Stimulated activated CD4-positive, alpha-beta T cell treated with anti-CD3 and anti-CD28 coated beads, Interleukin-1b, Interleukin-23, amount 100 ng/mL, for 24 hours (primary cell): Measurements from ENCODE around the gene SPDYE2B.
"Not testable (repeated sequence)": the region's sequence is repeated elsewhere in the genome, so short reads cannot be mapped to it uniquely, and the experiment has no call there.

Source experiments
- DNase-seq, 4 experiments: peaks; one replicate each; pipeline ENCODE4 v3.0.0-alpha.2; 2020; ENCODE audit warnings: low read depth in 4 of 4, low spot score in 1 of 4

The SPDYE2B gene, protein sequence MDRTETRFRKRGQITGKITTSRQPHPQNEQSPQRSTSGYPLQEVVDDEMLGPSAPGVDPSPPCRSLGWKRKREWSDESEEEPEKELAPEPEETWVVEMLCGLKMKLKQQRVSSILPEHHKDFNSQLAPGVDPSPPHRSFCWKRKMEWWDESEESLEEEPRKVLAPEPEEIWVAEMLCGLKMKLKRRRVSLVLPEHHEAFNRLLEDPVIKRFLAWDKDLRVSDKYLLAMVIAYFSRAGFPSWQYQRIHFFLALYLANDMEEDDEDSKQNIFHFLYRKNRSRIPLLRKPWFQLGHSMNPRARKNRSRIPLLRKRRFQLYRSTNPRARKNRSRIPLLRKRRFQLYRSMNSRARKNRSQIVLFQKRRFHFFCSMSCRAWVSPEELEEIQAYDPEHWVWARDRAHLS

DNA sequence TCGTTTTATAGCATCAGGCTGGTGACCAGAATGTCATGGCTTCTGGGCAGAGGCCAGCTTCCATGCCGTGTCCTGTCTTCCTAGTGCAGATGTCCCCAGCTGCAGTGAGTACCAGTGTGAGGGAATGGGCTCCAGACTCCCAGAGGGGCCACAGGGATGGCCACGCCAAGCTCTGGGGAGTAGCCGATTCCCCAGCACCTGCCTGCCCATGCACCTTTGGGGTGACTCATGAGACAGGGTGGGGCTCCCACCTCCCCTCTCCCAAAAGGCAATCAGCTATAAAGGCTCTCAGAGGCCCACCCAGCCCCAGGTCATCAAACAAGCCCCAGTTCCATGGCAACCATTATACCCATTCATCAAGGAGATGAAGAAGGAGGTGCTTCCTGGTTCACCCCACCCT, at the start of gene SPDYE2B:
SPDYE2B (plus strand) TSS at position 396 of the 400 bp plus-strand sequence. CDS start 2,030 bp downstream, outside the sequence.
- DNase-seq = not testable (repeated sequence)

DNA sequence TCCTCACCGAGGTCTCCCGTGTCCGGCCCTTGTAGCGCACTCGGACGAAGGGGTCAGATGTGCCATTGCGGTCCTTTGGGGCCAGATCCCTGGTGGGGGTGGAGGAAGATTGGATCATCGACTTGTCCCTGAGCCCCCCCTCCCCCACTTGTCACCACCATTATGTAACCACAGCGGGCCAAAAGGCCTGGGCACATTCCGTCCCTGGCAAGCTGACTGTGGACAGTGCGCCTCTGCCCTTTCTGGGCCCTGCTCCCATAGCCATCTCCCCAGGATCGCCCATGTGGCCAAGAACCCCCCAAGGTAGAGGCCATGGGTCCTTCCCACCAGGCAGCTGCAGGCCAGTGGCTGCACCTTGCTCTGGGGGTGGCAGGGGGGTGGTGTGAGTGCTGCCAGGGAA, 47.8 kb upstream of the SPDYE2B start:
- DNase-seq = not testable (repeated sequence)

DNA sequence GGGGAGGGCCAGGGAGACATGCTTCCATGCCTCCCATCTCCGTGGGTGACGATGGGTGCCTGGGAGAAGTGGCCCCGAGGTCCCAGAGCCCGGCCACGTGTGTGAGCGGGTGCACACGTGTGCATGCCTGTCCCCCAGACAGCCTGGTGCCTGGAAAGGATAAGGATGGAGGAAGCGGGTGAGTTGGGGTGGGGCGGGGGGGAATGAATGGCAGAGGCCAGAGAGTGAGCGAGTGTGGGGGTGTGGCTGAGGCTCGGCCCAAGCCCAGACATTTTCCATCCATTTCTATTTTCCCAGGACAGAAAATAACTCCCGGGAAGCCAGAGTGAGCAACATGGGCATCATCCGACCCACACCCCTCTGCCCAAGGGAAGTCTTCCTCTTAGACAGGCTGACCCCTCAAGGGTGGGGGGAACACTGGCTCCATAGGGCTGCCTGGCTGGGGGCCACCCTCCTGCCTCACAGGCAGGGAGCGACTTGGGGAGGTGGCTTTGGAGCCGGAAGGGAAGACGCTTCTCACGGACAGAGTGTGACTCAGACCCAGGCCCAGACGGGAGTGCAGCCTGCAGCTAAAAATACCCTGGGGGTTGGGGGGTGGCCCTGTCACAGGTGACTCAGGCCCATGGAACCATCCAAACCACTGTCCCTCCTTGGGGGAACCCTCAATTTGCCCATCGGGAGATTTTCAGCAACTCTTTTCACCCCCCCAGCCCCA, 45.5 kb upstream of the SPDYE2B start:
- DNase-seq = not testable (repeated sequence)

DNA sequence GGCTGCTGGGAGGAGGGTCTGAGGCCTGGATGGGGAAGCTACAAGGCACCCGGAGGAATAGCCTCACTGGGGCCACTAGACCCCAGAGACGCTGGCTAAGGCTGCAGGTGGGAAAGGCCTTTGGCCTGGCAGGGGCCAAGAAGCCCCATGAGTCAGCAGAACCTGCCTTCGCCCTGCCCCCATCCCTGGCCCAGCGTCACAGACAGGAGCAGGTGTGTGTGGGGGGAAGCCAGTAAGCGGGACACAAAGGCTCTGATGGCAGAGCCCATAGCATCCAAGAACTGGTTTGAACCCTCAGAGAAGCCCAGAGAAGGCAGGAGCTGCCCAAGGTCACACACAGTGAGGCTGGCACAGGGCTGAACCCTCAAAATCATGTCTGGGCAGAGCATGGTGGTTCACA, 43.3 kb upstream of the SPDYE2B start:
- not testable (repeated sequence) for DNase-seq

DNA sequence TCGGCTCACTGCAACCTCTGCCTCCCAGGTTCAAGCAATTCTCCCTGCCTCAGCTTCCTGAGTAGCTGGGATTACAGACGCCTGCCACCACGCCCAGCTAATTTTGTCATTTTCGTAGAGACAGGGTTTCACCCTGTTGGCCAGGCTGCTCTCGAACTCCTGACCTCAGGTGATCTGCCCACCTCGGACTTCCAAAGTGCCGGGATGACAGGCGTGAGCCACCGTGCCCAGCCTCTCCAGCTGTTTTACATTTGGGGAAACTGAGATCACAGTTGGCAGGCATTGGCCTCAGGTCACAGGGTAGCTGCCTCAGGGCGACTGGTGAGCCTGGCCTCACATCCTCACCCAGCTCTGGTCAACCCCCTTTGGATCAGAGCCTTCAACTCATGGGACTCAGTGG, 40.4 kb upstream of the SPDYE2B start:
- not testable (repeated sequence) for DNase-seq

DNA sequence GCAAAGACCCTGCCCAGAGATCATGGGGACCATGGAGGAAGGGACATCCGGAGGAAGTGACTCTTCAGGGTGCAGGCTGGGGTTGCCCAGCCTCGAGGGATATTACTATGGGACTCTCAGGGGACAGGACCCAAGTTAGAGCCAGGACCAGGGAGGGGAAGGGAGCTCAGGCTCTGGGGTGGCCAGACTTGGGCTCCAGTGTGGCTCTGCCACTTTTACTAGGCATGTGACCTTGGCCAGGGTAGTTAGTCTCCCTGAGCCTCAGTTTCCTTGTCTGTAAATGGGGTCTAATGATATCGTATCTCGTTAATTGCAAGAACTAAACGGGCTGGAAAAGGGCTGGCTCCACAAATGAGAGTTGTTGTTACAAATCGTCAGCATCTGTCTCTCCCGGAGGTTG, 39.7 kb upstream of the SPDYE2B start:
- not testable (repeated sequence) for DNase-seq

DNA sequence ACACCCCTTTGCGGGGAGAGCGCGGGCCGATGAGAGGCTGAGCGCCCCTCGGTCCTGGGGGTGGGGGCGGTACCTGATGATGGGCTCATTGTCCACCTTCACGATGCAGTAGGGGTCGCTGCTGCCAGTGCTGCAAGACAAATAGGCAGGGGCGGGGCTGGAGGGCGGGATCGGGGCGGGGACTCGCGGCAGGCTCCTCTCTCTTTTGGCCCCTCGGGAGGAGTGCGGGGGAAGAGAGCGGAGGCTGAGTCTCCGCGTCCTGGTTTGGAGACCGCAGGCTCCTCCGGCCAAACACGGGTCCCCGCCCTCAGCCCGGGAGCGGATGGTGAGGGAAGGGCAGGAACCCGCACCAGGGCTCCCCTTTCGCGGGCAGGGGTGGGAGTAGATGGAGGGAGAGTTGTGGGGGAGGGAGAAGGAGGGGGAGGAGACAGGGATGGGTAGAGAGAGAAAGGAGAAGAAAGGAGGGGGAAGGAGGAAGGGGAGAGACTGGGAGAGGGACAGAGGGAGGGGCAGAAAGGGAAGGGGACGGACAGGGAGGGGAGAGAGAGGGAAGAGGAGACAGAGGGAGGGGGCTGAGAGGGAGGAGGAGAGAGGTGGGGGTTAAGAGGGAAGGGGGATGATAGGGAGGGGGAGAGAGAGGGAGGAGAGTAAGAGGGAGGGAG, 39.0 kb upstream of the SPDYE2B start:
- not testable (repeated sequence) for DNase-seq

DNA sequence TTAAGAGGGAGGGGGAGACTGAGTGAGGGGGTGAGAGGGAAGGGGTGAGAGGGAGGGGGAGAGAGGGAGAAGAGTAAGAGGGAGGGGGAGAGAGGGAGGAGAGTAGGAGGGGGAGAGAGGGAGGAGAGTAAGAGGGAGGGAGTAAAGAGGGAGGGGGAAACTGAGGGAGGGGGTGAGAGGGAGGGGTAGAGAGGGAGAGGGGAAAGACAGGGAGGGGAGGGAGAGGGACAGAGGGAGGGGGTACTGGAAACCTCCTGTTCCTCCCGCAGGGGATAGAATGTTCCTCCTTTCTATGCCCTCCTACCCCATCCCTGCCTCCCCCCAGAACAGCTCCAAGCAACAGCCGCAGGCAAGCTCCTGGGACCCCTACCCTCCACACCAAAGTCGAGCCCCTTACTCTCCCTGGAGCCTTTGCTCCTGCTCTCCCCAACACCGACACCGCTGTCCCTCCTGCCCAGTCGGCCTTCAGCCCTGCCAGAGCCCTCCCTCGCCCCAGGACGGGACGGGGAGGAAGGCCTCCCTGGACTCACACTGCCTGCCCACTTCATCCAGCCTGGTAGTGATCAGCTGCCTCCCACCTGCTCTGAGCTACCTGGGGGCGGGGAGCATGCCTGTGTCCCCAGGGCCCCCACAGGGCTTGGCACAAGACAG, 38.3 kb upstream of the SPDYE2B start:
- DNase-seq = not testable (repeated sequence)

DNA sequence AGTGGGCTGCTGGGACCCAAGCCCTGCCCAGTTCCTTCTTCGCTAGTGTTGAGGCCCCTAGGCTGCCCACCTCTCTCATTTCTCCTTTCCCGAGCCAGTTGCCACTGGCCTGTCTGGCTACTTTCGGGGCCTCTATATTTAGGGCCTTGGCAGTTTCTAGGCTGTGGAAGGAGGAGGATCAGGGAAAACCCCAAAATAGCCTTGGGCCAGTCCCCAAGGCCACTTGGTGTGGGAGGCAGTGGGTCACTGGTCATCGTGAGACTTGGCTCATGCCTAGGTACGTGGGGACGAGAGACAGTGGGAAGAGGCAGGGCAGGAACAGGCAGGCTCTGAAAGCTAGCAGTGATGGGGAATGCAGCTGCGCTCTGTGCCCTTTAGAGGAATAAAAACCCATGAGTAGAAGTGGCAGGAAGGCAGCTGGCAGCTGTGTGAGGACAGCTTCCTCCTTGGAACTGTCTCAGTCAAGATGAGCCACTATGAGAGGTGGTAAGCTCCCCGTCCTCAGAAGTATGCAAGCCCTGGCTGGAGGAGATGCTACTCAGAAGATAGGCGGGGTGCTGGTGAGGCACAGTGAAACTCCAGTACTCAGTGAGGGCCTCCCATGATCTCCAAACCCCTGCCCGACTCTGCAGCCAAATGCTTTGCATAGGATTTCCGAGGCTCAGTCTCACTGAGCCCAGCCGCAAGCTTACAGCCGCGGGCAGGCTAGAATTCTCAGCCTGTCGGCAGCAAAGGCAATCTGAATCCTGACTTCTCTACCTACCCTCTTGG, 36.4 kb upstream of the SPDYE2B start:
- not testable (repeated sequence) for DNase-seq

DNA sequence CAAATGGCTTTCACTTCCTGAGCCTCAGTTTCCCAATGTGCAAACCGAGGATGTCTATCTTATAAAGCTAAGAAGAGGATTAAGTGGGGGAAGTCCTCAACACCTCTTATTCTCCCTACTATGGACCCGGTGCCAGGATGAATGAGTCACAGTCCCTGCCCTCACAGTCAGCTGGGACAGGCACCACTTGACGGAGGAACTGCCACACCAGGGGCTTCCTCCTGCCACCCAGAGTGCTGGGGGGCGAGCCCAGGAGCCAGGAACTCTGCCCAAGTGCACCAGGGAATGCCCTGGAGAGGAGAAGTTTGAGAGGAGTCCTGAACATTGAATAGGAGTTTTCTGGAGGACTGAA, 35.8 kb upstream of the SPDYE2B start:
- DNase-seq = not testable (repeated sequence)

DNA sequence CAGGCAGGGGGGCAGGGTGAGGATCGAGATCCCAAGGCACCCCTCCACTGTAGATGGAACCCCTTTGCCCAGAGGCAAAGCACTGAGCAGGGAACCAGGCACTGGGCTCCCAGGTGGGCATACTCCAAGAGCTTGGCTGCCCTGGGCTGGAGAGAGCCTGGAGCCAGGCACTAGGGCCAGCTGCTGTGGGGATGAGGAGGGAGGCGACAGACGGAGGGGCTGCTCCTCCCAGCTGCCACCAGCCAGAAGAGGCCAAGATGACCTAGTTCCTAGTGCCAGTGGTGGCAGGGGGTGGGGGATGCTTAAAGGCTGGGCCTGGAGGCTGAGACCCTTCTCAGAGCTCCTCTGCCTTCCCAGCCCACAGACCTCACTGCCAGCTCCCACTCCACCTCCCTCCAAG, 35.2 kb upstream of the SPDYE2B start:
- not testable (repeated sequence) for DNase-seq

DNA sequence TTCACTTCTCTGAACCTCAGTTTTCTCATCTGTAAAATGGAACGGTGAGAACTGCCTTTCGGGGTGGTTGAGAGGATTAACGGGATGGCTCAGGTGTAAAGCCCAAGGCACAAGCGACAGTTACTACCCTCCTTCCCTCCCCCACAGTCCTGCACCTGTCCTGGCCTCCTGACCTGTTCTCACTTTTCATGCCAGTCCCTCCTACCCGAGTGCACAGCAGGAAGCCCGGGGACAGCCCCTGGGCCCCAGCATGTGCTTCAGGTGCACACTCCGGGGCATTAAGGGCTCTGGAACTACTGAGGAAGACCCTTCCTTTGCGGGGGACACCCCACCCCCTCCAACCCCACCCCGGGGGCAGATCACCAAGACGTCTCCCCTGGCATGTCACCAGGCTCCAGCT, 34.2 kb upstream of the SPDYE2B start:
- not testable (repeated sequence) for DNase-seq

DNA sequence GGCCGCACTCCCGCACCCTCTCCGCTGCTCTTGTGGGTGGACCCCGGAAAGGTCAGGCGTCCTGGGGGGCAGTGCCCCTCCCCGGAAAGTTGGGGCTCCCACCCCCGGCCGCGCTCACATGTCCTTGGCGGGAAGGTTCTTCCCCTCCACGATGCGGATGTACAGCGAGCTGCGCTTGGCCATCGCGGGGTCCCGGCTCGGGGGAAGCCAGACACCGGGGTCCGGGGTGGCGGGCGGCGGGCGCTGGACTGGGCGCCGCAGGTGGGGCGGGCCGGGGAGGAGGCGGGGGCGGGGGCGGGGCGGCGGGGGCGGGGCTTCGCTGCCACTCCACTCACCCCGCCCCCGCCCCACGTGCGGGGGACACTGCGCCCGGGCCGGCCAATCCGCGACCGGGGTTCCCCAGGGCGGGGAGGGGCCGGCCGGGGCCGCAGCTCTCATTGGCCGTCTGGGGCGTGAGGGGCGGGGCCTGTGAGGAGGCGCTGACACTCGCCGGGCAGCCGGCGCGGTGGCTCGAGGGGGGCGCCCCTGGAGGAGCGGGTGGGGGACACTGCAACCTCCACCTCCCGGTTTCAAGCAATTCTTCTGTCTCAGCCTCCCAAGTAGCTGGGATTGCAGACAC, 33.5 kb upstream of the SPDYE2B start, which contains the start of gene RASA4:
RASA4 (minus strand) TSS at position 250 of the 619 bp plus-strand sequence; CDS start at position 183, 67 bp downstream.
- not testable (repeated sequence) for DNase-seq

DNA sequence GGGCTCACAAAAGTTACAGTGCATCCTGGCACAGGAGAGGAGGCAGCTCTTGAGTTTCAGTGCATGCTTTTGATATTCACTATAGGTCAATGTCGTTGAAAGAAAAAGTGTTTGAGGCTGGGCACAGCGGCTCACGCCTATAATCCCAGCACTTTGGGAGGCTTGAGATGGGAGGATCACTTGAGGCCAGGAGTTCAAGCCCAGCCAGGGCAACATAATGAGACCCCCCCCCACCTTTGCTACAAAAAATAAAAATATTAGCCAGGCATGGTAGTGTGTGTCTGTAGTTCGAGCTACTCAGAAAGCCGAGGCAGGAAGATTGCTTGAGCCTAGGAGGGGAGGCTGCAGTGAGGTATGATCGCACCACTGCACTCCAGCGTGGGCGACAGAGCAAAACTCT, 32.0 kb upstream of the SPDYE2B start:
- not testable (repeated sequence) for DNase-seq

DNA sequence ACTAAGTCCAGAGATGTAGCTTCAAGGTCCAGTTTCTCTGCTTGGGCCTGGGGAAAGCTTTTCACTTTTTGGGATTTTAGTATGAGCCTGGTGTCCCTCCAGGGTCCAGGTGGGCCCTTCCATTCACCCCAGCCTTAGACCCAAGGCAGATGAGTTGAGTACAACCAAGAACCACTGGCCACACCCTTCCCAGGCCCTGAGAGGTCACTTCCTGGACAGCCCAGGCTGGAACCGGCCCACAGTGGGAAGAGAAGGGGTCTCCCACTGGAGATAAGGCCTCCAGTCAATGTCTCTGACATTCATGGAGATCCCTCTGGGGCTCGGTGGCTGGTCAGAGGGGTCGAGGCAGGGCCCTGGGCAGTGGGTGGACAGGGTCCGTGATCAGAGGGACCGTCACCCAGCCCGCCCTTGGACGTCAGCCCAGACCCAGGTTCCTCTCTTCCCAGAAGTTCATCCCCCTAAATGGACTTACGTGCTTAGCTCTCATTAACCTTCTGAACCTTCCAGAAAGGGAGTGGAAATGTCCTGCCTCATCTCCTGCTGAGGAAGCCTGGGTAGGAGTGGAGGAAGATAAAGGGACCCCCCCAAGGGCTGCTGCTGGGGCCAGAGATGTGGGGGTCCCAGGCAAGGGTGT, 22.7 kb upstream of the SPDYE2B start:
- not testable (repeated sequence) for DNase-seq

DNA sequence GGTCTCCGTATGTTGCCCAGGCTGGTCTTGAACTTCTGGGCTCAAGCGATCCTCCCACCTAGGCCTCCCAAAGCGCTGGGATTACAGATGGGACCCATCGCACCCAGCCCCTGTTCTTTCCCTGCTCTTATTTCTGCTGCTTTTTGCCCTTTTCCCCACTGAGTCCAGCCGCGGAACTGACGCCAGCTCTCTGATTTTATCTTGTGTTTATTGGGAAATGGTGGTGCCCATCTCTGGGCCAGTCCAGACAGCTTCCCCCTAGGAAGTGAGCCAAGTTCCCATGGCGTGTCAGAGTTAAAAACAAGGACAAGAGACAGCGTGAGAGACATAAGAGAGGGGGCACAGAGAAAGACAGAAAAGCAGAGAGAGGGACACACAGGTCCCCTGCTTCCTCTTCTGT, 19.5 kb upstream of the SPDYE2B start:
- DNase-seq = not testable (repeated sequence)

DNA sequence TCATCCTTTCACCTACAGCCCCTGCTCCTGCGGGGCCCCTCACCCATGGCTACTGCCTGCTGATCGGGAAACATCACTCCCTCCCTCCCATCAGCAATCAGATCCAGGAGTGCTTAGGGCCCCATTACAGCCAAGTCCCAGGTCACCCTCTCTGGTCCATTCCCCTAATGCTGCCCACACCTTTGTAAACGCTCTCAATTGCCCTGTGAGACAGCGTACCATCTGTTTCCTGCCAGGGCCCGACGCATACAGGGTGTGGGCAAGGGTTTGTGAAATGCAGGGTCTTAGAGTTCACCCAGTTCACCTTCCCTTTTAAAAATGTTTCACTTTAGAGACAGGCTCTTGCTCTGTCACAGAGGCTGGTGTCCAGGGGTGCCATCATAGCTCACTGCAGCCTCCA, 15.8 kb upstream of the SPDYE2B start:
- DNase-seq = not testable (repeated sequence)

DNA sequence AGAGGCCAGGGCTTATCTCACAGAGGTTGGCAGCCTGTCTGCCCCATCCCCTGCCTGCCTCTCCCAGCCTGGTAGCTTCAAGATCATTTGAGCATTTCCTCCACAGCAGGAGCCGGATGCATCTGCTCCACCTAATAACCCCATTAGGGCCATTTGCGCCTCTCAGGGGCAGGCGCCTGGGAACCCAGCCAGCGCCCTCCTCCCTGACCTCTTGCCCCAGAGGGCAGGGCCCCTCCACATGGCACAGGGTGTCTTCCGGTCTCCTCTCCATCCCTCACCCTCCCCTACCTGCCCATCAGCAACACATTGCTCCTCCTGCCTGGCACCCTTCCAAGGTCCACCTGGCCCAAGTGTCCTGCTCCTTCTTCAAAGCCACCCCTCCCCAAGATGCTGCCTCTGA, 14.8 kb upstream of the SPDYE2B start:
- not testable (repeated sequence) for DNase-seq

DNA sequence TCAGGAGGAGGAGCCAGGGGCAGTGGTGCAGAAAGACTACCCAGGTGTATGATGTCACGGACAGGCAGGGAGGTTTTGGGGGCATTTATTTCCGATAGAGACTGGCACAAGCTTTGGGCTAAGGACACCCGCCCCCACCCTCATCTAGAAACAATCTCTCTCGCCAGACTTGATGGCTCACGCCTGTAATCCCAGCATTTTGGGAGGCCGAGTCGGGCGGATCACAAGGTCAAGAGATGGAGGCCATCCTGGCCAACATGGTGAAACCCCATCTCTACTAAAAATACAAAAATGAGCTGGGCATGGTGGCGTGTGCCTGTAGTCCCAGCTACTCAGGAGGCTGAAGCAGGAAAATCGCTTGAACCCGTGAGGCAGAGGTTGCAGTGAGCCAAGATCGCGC, 13.2 kb upstream of the SPDYE2B start:
- not testable (repeated sequence) for DNase-seq
